ENCODE measurements around the gene F13B.

- TF ChIP-seq EP300 (IDR thresholded peaks at IDR 0.05) (no peak), POLR2A (IDR thresholded peaks at IDR 0.05) (no peak)
These were observed 1.5 kb downstream of the F13B start for GRCh38 chr1:197065559-197065958.
